Thyroid gland (tissue), 4 donors: ENCODE measurements around the gene CSF1R.

ENCODE experiments used
- POLR2A ChIP-seq, 2 donors: fragments of 450-650 bp; IDR thresholded peaks; one replicate each; pipeline ENCODE4 v1.6.1; 2017; ENCODE audit warnings: antibody characterized with exemption in 2 of 2, mild to moderate bottlenecking in 2 of 2, moderate library complexity in 1 of 2
- TF ChIP-seq, protein P1 (sequence below), 6 experiments: fragments of 200-600 bp in 3 of 6; fragments of 450-650 bp in 3 of 6; sonication (generic) in 3 of 6; IDR thresholded peaks; one replicate each; pipeline ENCODE4 v1.5.1; 2016 to 2019; ENCODE audit warnings: antibody characterized with exemption in 6 of 6, mild to moderate bottlenecking in 2 of 6, inconsistent platforms in 1 of 6, moderate library complexity in 1 of 6

DNA sequence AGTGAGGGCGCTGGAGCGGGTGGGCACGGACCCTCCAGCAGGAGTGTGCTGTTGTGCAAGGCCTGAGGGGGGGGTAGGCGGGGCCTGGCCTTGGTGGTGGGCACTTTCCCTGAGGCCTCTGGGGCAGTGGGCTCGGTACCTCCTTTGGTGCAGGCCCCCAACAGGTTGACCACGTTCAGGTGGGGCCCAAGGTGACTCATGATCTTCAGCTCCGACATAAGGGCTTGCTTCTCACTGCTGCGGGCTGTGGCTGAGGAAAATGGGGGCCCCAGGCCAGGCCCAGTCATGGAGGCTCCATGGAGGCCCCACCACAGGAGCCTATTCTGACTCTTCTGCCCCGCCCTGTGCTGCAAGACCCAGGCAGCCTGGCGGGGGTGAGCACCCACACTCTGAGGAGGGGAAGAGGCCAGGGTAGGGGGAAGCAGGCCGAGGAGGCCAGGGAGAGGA, 37.8 kb upstream of the CSF1R start:
- TF ChIP-seq, protein P1, sequence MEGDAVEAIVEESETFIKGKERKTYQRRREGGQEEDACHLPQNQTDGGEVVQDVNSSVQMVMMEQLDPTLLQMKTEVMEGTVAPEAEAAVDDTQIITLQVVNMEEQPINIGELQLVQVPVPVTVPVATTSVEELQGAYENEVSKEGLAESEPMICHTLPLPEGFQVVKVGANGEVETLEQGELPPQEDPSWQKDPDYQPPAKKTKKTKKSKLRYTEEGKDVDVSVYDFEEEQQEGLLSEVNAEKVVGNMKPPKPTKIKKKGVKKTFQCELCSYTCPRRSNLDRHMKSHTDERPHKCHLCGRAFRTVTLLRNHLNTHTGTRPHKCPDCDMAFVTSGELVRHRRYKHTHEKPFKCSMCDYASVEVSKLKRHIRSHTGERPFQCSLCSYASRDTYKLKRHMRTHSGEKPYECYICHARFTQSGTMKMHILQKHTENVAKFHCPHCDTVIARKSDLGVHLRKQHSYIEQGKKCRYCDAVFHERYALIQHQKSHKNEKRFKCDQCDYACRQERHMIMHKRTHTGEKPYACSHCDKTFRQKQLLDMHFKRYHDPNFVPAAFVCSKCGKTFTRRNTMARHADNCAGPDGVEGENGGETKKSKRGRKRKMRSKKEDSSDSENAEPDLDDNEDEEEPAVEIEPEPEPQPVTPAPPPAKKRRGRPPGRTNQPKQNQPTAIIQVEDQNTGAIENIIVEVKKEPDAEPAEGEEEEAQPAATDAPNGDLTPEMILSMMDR (IDR thresholded peaks at IDR 0.05) = no peak
- TF ChIP-seq POLR2A (IDR thresholded peaks at IDR 0.05) = no peak
